ENCODE data around the gene HNRNPF. TPM values are rescaled to one million over a fixed set of nuclear protein-coding genes. Genes with fewer than 3 reads are reported as not detected.

Gene HNRNPF
- total RNA-seq, 1 experiment from 2014 or later: 333 TPM

DNA sequence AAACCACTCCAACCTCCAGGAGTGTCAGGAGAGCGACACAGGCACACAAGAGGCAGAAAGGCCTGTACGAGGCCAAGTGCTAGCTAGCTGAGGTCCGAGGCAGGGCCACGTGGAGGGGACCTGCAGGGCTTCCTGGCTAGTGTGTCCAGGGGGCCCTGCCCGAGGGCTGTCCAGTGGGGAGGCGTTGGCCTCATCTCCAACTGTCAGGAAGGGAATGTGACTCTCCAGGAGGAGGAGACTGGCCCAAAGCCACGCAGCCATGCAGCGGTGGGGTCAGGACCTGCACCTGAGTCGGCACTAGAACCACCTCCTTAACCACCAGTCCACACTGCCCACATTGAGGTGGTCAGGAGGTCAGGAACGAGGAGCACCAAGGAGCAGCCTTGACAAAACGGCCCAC is 69.8 kb downstream of the HNRNPF start:
- Histone ChIP-seq H3K9me3 (ENCODE audit: control insufficient read depth in 1 of 2, insufficient read depth in 1 of 2, low read depth in 1 of 2, low read length in 2 of 2) (no peaks in the 10 kb centered on the region), H3K36me3 (ENCODE audit: control insufficient read depth in 1 of 2, insufficient read depth in 2 of 2, low read length in 2 of 2) (no peaks in the 10 kb centered on the region), H3K4me3 (replicated peaks in 1 of 2; ENCODE audit: low read depth in 1 of 2, low read length in 2 of 2) (no peak overlapping the region), H2AFZ (ENCODE audit: low read depth, low read length, poor library complexity, severe bottlenecking) (no peak overlapping the region), H3K9me2 (ENCODE audit: insufficient read depth) (no peaks in the 10 kb centered on the region), H3K79me2 (ENCODE audit: insufficient read depth, low read length) (no peaks in the 10 kb centered on the region), H3K4me2 (ENCODE audit: low read length) (0 out of 2 replicates have a peak overlapping the region, but pooled peaks have one; percentile 9), H3K27ac (ENCODE audit: low read depth, low read length) (no peak overlapping the region), H3K27me3 (ENCODE audit: insufficient read depth, low read length) (no peaks in the 10 kb centered on the region), H3K9ac (ENCODE audit: low read length) (no peak overlapping the region), H3K4me1 (ENCODE audit: control insufficient read depth in 1 of 2, insufficient read depth in 2 of 2, low read length in 2 of 2) (peaks cover 13 to 36% of the 10 kb centered on the region in 2 experiments), H4K20me1 (ENCODE audit: insufficient read depth) (no peaks in the 10 kb centered on the region)
- TF ChIP-seq JUND (IDR thresholded peaks at IDR 0.05): no peak
- TF ChIP-seq ZFX (IDR thresholded peaks at IDR 0.05): no peak
- TF ChIP-seq, protein P1, sequence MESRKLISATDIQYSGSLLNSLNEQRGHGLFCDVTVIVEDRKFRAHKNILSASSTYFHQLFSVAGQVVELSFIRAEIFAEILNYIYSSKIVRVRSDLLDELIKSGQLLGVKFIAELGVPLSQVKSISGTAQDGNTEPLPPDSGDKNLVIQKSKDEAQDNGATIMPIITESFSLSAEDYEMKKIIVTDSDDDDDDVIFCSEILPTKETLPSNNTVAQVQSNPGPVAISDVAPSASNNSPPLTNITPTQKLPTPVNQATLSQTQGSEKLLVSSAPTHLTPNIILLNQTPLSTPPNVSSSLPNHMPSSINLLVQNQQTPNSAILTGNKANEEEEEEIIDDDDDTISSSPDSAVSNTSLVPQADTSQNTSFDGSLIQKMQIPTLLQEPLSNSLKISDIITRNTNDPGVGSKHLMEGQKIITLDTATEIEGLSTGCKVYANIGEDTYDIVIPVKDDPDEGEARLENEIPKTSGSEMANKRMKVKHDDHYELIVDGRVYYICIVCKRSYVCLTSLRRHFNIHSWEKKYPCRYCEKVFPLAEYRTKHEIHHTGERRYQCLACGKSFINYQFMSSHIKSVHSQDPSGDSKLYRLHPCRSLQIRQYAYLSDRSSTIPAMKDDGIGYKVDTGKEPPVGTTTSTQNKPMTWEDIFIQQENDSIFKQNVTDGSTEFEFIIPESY (IDR thresholded peaks at IDR 0.05; ENCODE audit: extremely low read depth, insufficient replicate concordance, low read length): no peak
- no peak for TF ChIP-seq ZNF274 (IDR thresholded peaks at IDR 0.05; ENCODE audit: low read depth, low read length)
- no peak for TF ChIP-seq POLR2AphosphoS5 (IDR thresholded peaks at IDR 0.05; ENCODE audit: low read depth, low read length)
- no peak for TF ChIP-seq EZH2 (IDR thresholded peaks at IDR 0.05)
- TF ChIP-seq, protein P2, sequence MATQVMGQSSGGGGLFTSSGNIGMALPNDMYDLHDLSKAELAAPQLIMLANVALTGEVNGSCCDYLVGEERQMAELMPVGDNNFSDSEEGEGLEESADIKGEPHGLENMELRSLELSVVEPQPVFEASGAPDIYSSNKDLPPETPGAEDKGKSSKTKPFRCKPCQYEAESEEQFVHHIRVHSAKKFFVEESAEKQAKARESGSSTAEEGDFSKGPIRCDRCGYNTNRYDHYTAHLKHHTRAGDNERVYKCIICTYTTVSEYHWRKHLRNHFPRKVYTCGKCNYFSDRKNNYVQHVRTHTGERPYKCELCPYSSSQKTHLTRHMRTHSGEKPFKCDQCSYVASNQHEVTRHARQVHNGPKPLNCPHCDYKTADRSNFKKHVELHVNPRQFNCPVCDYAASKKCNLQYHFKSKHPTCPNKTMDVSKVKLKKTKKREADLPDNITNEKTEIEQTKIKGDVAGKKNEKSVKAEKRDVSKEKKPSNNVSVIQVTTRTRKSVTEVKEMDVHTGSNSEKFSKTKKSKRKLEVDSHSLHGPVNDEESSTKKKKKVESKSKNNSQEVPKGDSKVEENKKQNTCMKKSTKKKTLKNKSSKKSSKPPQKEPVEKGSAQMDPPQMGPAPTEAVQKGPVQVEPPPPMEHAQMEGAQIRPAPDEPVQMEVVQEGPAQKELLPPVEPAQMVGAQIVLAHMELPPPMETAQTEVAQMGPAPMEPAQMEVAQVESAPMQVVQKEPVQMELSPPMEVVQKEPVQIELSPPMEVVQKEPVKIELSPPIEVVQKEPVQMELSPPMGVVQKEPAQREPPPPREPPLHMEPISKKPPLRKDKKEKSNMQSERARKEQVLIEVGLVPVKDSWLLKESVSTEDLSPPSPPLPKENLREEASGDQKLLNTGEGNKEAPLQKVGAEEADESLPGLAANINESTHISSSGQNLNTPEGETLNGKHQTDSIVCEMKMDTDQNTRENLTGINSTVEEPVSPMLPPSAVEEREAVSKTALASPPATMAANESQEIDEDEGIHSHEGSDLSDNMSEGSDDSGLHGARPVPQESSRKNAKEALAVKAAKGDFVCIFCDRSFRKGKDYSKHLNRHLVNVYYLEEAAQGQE (IDR thresholded peaks at IDR 0.05; ENCODE audit: low read depth): no peak
- TF ChIP-seq SIN3A (IDR thresholded peaks at IDR 0.05; ENCODE audit: low read depth): no peak
- TF ChIP-seq EGR1 (IDR thresholded peaks at IDR 0.05; ENCODE audit: low read depth): no peak
- RAD21 ChIA-PET (ENCODE audit: low non-redundant PET in 1 of 2, low total read pairs in 2 of 2, uncharacterized antibody in 2 of 2, unreplicated experiment in 2 of 2): no interaction called here
- no peak for DNase-seq (ENCODE audit: low read depth, low spot score)
- no TSS peak for BruUV-seq (replicated peaks)
- CTCF ChIA-PET: interaction anchor here (0.9 kb wide), 1 partner anchor 9 kb away, joined by 3 read pairs; no protein-coding TSS in a partner anchor
- intact Hi-C loops (cut with micrococcal nuclease): no loop called here
- POLR2A ChIA-PET: no interaction called here
- ATAC-seq: no peak
